ENCODE data around the gene MAVS.
"Not testable (repeated sequence)": the region's sequence is repeated elsewhere in the genome, so short reads cannot be mapped to it uniquely, and the experiment has no call there.

DNA sequence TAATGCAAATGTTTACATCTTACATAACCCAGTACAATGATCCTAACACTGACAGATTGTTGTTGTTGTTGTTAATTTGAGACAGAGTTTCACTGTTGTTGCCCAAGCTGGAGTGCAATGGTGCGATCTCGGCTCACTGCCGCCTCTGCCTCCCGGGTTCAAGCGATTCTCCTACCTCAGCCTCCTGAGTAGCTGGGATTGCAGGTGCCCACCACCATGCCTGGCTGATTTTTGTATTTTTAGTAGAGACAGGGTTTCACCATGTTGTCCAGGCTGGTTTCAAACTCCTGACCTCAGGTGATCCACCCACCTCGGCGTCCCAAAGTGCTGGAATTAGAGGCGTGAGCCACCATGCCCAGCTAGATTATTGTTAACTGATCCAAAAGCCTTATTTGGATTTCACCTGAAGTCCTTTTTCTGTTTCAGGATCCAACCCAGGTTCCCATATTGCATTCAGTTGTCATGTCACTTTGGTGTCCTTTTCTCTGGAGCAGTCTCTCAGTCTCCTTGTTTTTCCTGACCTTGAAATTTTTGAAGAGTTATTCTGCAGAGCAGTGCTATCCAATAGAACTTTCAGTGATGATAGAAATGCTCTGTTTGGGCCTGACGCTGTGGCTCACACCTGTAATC, 2.5 kb upstream of the MAVS start:
- TF ChIP-seq, protein P1, sequence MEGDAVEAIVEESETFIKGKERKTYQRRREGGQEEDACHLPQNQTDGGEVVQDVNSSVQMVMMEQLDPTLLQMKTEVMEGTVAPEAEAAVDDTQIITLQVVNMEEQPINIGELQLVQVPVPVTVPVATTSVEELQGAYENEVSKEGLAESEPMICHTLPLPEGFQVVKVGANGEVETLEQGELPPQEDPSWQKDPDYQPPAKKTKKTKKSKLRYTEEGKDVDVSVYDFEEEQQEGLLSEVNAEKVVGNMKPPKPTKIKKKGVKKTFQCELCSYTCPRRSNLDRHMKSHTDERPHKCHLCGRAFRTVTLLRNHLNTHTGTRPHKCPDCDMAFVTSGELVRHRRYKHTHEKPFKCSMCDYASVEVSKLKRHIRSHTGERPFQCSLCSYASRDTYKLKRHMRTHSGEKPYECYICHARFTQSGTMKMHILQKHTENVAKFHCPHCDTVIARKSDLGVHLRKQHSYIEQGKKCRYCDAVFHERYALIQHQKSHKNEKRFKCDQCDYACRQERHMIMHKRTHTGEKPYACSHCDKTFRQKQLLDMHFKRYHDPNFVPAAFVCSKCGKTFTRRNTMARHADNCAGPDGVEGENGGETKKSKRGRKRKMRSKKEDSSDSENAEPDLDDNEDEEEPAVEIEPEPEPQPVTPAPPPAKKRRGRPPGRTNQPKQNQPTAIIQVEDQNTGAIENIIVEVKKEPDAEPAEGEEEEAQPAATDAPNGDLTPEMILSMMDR (IDR thresholded peaks at IDR 0.05) = not testable (repeated sequence)
- not testable (repeated sequence) for TF ChIP-seq POLR2A (IDR thresholded peaks at IDR 0.05)
